GM12801 (cell line): ENCODE results near the gene KIF20B.

Experiments used
- CTCF ChIP-seq: IDR thresholded peaks from one replicate; pipeline ENCODE4 v1.5.1; 2011; ENCODE audit warnings: control low read depth; ENCODE audit not compliant: insufficient read length; ENCODE audit errors: extremely low read depth

Gene KIF20B

GRCh38 chr10:89669985-89670384 lies 31.4 kb upstream of the KIF20B start:
- TF ChIP-seq CTCF, result no peak

- TF ChIP-seq CTCF, result no peak
Observed at GRCh38 chr10:89670926-89671325, 30.5 kb upstream of the KIF20B start.

GRCh38 chr10:89677341-89677740 lies 24.0 kb upstream of the KIF20B start:
- TF ChIP-seq CTCF, result no peak

GRCh38 chr10:89679986-89680385 lies 21.4 kb upstream of the KIF20B start:
- no peak for TF ChIP-seq CTCF

GRCh38 chr10:89683883-89684282 lies 17.5 kb upstream of the KIF20B start:
- no peak for TF ChIP-seq CTCF

- no peak for TF ChIP-seq CTCF
Observed at GRCh38 chr10:89684604-89685003, 16.8 kb upstream of the KIF20B start.

GRCh38 chr10:89685936-89686335 lies 15.5 kb upstream of the KIF20B start:
- TF ChIP-seq CTCF, result no peak

- no peak for TF ChIP-seq CTCF
Observed at GRCh38 chr10:89690027-89690426, 11.4 kb upstream of the KIF20B start.
